ENCODE data around the gene LDB3.

The LDB3 gene

GRCh38 chr10:86765548-86765947 is 97.2 kb downstream of the LDB3 start:
- no peak for DNase-seq (ENCODE audit: low read depth)
- no peak for TF ChIP-seq CTCF (conservative IDR thresholded peaks at IDR 0.05; ENCODE audit: low read depth, low read length)

GRCh38 chr10:86768412-86769062 is 100.2 kb downstream of the LDB3 start:
- no peak overlapping the region for H3K4me3 ChIP-seq (ENCODE audit: low read length)
- TF ChIP-seq CTCF (conservative IDR thresholded peaks at IDR 0.05; ENCODE audit: low read depth, low read length): no peak
- DNase-seq (ENCODE audit: low read depth): no peak

More at GRCh38 chr10:86765548-86765947, 97.2 kb downstream of the LDB3 start:
- no peak overlapping the region for H3K4me3 ChIP-seq (ENCODE audit: low read length)

- no peak for TF ChIP-seq CTCF (conservative IDR thresholded peaks at IDR 0.05; ENCODE audit: low read depth, low read length)
- no peak overlapping the region for H3K4me3 ChIP-seq (ENCODE audit: low read length)
Observed at GRCh38 chr10:86769991-86770390, 101.7 kb downstream of the LDB3 start.

GRCh38 chr10:86770412-86770960 is 102.2 kb downstream of the LDB3 start:
- DNase-seq (ENCODE audit: low read depth): no peak
- H3K4me3 ChIP-seq (ENCODE audit: low read length): no peak overlapping the region
- TF ChIP-seq CTCF (conservative IDR thresholded peaks at IDR 0.05; ENCODE audit: low read depth, low read length): no peak

More at GRCh38 chr10:86769991-86770390, 101.7 kb downstream of the LDB3 start:
- no peak for DNase-seq (ENCODE audit: low read depth)

- no peak for TF ChIP-seq CTCF (conservative IDR thresholded peaks at IDR 0.05; ENCODE audit: low read depth, low read length)
- H3K4me3 ChIP-seq (ENCODE audit: low read length): no peak overlapping the region
- DNase-seq (ENCODE audit: low read depth): no peak
Observed at GRCh38 chr10:86773498-86773897, 105.2 kb downstream of the LDB3 start.

GRCh38 chr10:86775056-86775869 is 107.0 kb downstream of the LDB3 start:
- no peak overlapping the region for H3K4me3 ChIP-seq (ENCODE audit: low read length)
- DNase-seq (ENCODE audit: low read depth): no peak
- TF ChIP-seq CTCF (conservative IDR thresholded peaks at IDR 0.05; ENCODE audit: low read depth, low read length): no peak
